ENCODE results near the gene LLGL1. TPM values are rescaled to one million over a fixed set of nuclear protein-coding genes. Genes with fewer than 3 reads are reported as not detected.
A peak's percentile ranks its signal among the peaks of the same experiment; 100 is the strongest.

Gene LLGL1
- total RNA-seq, 1 donor from 2014 or later, result 57.2 TPM

GRCh38 chr17:18186627-18186982 is 38.8 kb upstream of the LLGL1 start:
- peaks cover 8% of the 10 kb centered on the region for H3K27me3 Mint-ChIP-seq (ENCODE audit: unreplicated experiment)
- no peaks in the 10 kb centered on the region for H3K9me3 Mint-ChIP-seq (ENCODE audit: unreplicated experiment)
- H3K4me1 Mint-ChIP-seq (ENCODE audit: unreplicated experiment), result peaks cover 61% of the 10 kb centered on the region
- peak overlapping the region; percentile 66 for H3K4me3 Mint-ChIP-seq (ENCODE audit: unreplicated experiment)
- DNase-seq (ENCODE audit: low spot score), result no peak
- TF ChIP-seq, protein P1, sequence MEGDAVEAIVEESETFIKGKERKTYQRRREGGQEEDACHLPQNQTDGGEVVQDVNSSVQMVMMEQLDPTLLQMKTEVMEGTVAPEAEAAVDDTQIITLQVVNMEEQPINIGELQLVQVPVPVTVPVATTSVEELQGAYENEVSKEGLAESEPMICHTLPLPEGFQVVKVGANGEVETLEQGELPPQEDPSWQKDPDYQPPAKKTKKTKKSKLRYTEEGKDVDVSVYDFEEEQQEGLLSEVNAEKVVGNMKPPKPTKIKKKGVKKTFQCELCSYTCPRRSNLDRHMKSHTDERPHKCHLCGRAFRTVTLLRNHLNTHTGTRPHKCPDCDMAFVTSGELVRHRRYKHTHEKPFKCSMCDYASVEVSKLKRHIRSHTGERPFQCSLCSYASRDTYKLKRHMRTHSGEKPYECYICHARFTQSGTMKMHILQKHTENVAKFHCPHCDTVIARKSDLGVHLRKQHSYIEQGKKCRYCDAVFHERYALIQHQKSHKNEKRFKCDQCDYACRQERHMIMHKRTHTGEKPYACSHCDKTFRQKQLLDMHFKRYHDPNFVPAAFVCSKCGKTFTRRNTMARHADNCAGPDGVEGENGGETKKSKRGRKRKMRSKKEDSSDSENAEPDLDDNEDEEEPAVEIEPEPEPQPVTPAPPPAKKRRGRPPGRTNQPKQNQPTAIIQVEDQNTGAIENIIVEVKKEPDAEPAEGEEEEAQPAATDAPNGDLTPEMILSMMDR (IDR thresholded peaks at IDR 0.05; ENCODE audit: unreplicated experiment), result no peak
- peaks cover 13% of the 10 kb centered on the region for H3K36me3 Mint-ChIP-seq (ENCODE audit: low read depth, unreplicated experiment)
- peak overlapping the region; percentile 33 for H3K27ac Mint-ChIP-seq (ENCODE audit: unreplicated experiment)

DNA sequence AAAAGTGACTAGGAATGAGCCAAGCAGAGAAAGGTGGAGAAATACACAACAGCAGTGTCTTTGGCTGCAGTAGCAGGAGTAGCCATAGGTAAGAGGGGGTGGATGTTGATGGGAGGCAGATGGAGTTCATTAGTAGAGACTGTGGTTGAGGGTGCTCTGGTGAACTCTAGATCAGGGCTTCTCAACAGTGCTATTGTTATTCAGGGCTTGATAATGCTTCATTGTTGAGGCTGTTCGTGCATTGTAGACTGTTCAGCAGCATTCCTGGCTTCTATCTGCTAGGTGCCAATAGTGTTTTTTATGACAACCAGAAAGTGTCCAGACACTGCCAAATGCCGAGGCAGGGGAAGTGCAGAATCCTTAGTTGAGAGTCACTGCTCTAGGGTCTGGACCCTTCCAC is 38.2 kb upstream of the LLGL1 start:
- Mint-ChIP-seq H3K9me3 (ENCODE audit: unreplicated experiment) (no peaks in the 10 kb centered on the region), H3K27me3 (ENCODE audit: unreplicated experiment) (peaks cover 5% of the 10 kb centered on the region), H3K36me3 (ENCODE audit: low read depth, unreplicated experiment) (peaks cover 13% of the 10 kb centered on the region), H3K27ac (ENCODE audit: unreplicated experiment) (peak overlapping the region; percentile 33), H3K4me1 (ENCODE audit: unreplicated experiment) (peaks cover 56% of the 10 kb centered on the region), H3K4me3 (ENCODE audit: unreplicated experiment) (peak overlapping the region; percentile 66)
- TF ChIP-seq, protein P1 (IDR thresholded peaks at IDR 0.05; ENCODE audit: unreplicated experiment), result no peak
- no peak for DNase-seq (ENCODE audit: low spot score)

- peaks cover 13% of the 10 kb centered on the region for H3K36me3 Mint-ChIP-seq (ENCODE audit: low read depth, unreplicated experiment)
- peaks cover 5% of the 10 kb centered on the region for H3K27me3 Mint-ChIP-seq (ENCODE audit: unreplicated experiment)
- peaks cover 56% of the 10 kb centered on the region for H3K4me1 Mint-ChIP-seq (ENCODE audit: unreplicated experiment)
- no peak for DNase-seq (ENCODE audit: low spot score)
- peak overlapping the region; percentile 11 for H3K4me3 Mint-ChIP-seq (ENCODE audit: unreplicated experiment)
- TF ChIP-seq, protein P1 (IDR thresholded peaks at IDR 0.05; ENCODE audit: unreplicated experiment), result no peak
- H3K27ac Mint-ChIP-seq (ENCODE audit: unreplicated experiment), result peak overlapping the region; percentile 36
- no peaks in the 10 kb centered on the region for H3K9me3 Mint-ChIP-seq (ENCODE audit: unreplicated experiment)
Measured at GRCh38 chr17:18187821-18188761, 37.3 kb upstream of the LLGL1 start.

DNA sequence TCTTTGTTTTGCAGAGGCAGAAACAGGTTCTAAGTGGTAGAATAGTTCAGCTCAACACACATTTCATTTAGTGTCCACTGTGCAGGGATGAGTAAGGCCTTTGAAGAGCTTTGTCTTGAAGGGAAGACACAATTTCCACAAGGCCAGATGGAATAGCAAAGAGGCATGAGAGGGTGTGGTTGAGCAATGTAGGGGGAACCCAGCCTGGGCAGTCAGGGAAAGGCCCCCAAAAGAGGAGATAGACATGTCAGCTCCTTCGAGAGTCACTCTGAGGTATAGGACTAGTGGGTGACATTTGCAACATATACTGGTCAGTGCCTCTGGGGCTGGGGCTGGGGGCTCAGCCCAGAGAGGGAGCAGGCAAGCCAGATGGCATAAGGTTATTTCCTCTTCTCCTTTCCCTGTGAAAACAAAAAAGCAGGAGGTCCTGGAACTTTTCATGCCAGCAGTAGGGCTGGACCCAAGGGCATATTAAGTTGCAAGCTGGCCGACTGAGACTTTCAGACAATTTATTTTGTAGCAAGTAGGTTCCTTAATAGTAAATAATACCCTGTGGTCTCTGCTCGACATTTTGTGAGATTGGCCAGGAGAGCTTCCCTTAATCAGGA is 34.7 kb upstream of the LLGL1 start:
- Mint-ChIP-seq H3K9me3 (ENCODE audit: unreplicated experiment) (no peaks in the 10 kb centered on the region), H3K4me1 (ENCODE audit: unreplicated experiment) (peaks cover 45% of the 10 kb centered on the region), H3K36me3 (ENCODE audit: low read depth, unreplicated experiment) (peaks cover 18% of the 10 kb centered on the region), H3K27ac (ENCODE audit: unreplicated experiment) (no peak overlapping the region), H3K27me3 (ENCODE audit: unreplicated experiment) (peaks cover 2% of the 10 kb centered on the region), H3K4me3 (ENCODE audit: unreplicated experiment) (peak overlapping the region; percentile 8)
- TF ChIP-seq, protein P1 (IDR thresholded peaks at IDR 0.05; ENCODE audit: unreplicated experiment), result no peak
- DNase-seq (ENCODE audit: low spot score), result no peak

GRCh38 chr17:18191236-18191667 is 34.2 kb upstream of the LLGL1 start:
- H3K9me3 Mint-ChIP-seq (ENCODE audit: unreplicated experiment), result no peaks in the 10 kb centered on the region
- no peak overlapping the region for H3K27ac Mint-ChIP-seq (ENCODE audit: unreplicated experiment)
- peaks cover 21% of the 10 kb centered on the region for H3K36me3 Mint-ChIP-seq (ENCODE audit: low read depth, unreplicated experiment)
- H3K4me3 Mint-ChIP-seq (ENCODE audit: unreplicated experiment), result no peak overlapping the region
- peaks cover 2% of the 10 kb centered on the region for H3K27me3 Mint-ChIP-seq (ENCODE audit: unreplicated experiment)
- peaks cover 40% of the 10 kb centered on the region for H3K4me1 Mint-ChIP-seq (ENCODE audit: unreplicated experiment)
- TF ChIP-seq, protein P1 (IDR thresholded peaks at IDR 0.05; ENCODE audit: unreplicated experiment), result no peak
- no peak for DNase-seq (ENCODE audit: low spot score)
